Measurements from ENCODE around the gene EAF1. TPM values are rescaled to one million over a fixed set of nuclear protein-coding genes. Genes with fewer than 3 reads are reported as not detected.

EAF1 gene
- total RNA-seq: 12.2 and 21.1 TPM in 2 replicates

DNA sequence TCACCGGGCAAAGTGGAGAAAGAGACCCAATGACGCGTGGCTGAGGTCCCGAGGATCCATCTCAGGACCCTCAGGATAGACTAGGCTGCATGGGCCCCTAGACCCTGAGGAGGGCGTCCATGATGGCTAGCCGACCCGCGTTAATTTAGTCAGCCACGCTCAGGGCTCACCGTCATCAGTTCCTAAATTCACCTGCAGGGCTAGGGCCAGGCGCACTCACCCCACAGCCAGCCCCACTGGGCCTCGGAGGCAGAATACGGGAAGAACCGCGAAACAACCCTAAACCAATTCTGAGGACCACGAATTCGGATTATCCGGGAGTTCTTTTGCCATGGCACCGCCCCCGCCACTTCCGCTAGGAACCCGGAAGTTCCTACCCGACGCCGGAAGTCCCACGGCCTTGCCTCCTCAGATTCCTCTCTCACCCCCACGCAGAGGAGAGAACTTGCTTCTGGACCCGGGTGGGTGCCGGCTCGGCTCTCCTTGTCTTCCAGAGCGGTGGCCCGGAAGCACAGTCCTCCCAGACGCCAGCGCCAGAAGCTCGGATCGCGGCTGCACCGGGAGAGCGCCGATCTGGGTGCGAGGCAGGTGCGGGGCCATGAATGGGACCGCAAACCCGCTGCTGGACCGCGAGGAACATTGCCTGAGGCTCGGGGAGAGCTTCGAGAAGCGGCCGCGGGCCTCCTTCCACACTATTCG, at the start of gene EAF1, which contains the start of gene METTL6:
TSS of gene EAF1 (plus strand) at position 417 of the 699 bp plus-strand sequence. CDS start at position 599, 182 bp downstream.
TSS of gene METTL6 (minus strand) at position 363 of the 699 bp plus-strand sequence. CDS start 1,033 bp downstream, outside the sequence.

Small RNAs within 50 kb of the gene (small RNA-seq; reads per million reads assigned to genes)
- gene RNU6-1024P: not detected

Other genes starting within 250 kb of the EAF1 start
- gene CAPN7, start 221.4 kb upstream of the EAF1 start, total RNA-seq: 61.5 and 69.9 TPM in 2 replicates
- 14.0 and 21.2 TPM in 2 replicates for gene SH3BP5, start 95.0 kb upstream of the EAF1 start, total RNA-seq
- gene METTL6, start 54 bp upstream of the EAF1 start, total RNA-seq: 15.8 and 29.4 TPM in 2 replicates
- 0.43 and 2.0 TPM in 2 replicates for gene COLQ, start 94.1 kb downstream of the EAF1 start, total RNA-seq
- 20.0 and 25.4 TPM in 2 replicates for gene HACL1, start 174.0 kb downstream of the EAF1 start, total RNA-seq
- 27.9 and 41.2 TPM in 2 replicates for gene BTD, start 174.1 kb downstream of the EAF1 start, total RNA-seq